PC-9 (cell line): ENCODE measurements around the gene GRB14. TPM values are rescaled to one million over a fixed set of nuclear protein-coding genes. Genes with fewer than 3 reads are reported as not detected.
A peak's percentile ranks its signal among the peaks of the same experiment; 100 is the strongest.

Experiments used
- Bru-seq: library from RNA; stranded (reverse); fragments of 400-500 nt; gene quantifications from one replicate; lab custom pipeline; 2021; lab: Mats Ljungman, UMichigan
- BruChase-seq, 2 experiments: library from RNA; stranded (reverse); fragments of 400-500 nt; gene quantifications; one replicate each; lab custom pipeline; 2021; lab: Mats Ljungman, UMichigan
- BruUV-seq: library from RNA; stranded (reverse); fragments of 400-500 nt; replicated peaks from 2 replicates; lab custom pipeline; 2021; lab: Mats Ljungman, UMichigan
- CTCF ChIA-PET: fragments of 300-600 bp; sonication (Branson Sonifier 250); formaldehyde crosslinking; loops from one replicate; lab custom pipeline; 2022; ENCODE audit warnings: antibody characterized with exemption; lab: Charles Lee
- POLR2A ChIA-PET: fragments of 300-600 bp; sonication (Branson Sonifier 250); formaldehyde crosslinking; loops from one replicate; lab custom pipeline; 2022; ENCODE audit warnings: antibody characterized with exemption; ENCODE audit not compliant: unreplicated experiment; lab: Charles Lee
- DNase-seq, 2 experiments: peaks; one replicate each; pipeline versions ENCODE4 v3.0.0 to v3.0.0-alpha.2; 2015 to 2022; ENCODE audit warnings: mixed read lengths in 1 of 2
- H2AFZ ChIP-seq: fragments of 200-600 bp; sonication (generic); 2 replicates; pipeline ENCODE4 v1.8.1; 2017; ENCODE audit warnings: antibody characterized with exemption
- H3F3A ChIP-seq: fragments of 200-600 bp; sonication (generic); 2 replicates; pipeline ENCODE4 v1.8.1; 2017; ENCODE audit warnings: antibody characterized with exemption, mild to moderate bottlenecking, low read depth; ENCODE audit not compliant: insufficient read depth
- H3K27ac ChIP-seq: fragments of 200-600 bp; sonication (generic); 2 replicates; pipeline ENCODE4 v1.6.1; 2016; ENCODE audit warnings: mixed run types
- H3K27me3 ChIP-seq: fragments of 200-600 bp; sonication (generic); 2 replicates; pipeline ENCODE4 v1.6.1; 2016; ENCODE audit warnings: low read depth, mixed run types; ENCODE audit not compliant: insufficient read depth
- H3K36me3 ChIP-seq: fragments of 200-600 bp; sonication (generic); 2 replicates; pipeline ENCODE4 v1.6.1; 2016; ENCODE audit warnings: low read depth, mixed run types
- H3K4me1 ChIP-seq: fragments of 200-600 bp; sonication (generic); replicated peaks from 2 replicates; pipeline ENCODE4 v1.6.1; 2016; ENCODE audit warnings: mixed run types; ENCODE audit not compliant: insufficient read depth
- H3K4me2 ChIP-seq: fragments of 200-600 bp; sonication (generic); 2 replicates; pipeline ENCODE4 v1.6.1; 2017; ENCODE audit warnings: mixed run types
- H3K4me3 ChIP-seq: fragments of 200-600 bp; sonication (generic); 2 replicates; pipeline ENCODE4 v1.6.1; 2016; ENCODE audit warnings: mixed run types
- H3K79me2 ChIP-seq: fragments of 200-600 bp; sonication (generic); 2 replicates; pipeline ENCODE4 v1.6.1; 2017; ENCODE audit warnings: low read depth, mixed run types
- H3K9me2 ChIP-seq: fragments of 200-600 bp; sonication (generic); 2 replicates; pipeline ENCODE4 v1.8.1; 2017; ENCODE audit warnings: mild to moderate bottlenecking; ENCODE audit not compliant: insufficient read depth
- H3K9me3 ChIP-seq: fragments of 200-600 bp; sonication (generic); 2 replicates; pipeline ENCODE4 v1.8.1; 2016; ENCODE audit warnings: low read depth; ENCODE audit not compliant: insufficient read depth
- H4K20me1 ChIP-seq: fragments of 200-600 bp; sonication (generic); 2 replicates; pipeline ENCODE4 v1.8.1; 2017; ENCODE audit not compliant: insufficient read depth
- CTCF ChIP-seq: fragments of 200-600 bp; sonication (generic); conservative IDR thresholded peaks from 2 replicates; pipeline ENCODE4 v1.6.1; 2017; ENCODE audit warnings: mixed run types, antibody characterized with exemption, mild to moderate bottlenecking, moderate library complexity
- EZH2 ChIP-seq: fragments of 200-600 bp; sonication (generic); IDR thresholded peaks from 2 replicates; pipeline ENCODE4 v1.8.0; 2017; ENCODE audit warnings: antibody characterized with exemption, low read depth
- intact Hi-C: fragments of 100-400 bp; cut with micrococcal nuclease; formaldehyde crosslinking; loops from one replicate; pipeline ENCODE4 v1.10.0; 2022; ENCODE audit not compliant: unreplicated experiment
- long read RNA-seq: library from polyadenylated mRNA; stranded (forward); transcript quantifications from one replicate; pipeline ENCODE4 v2.0.0, GENCODE V29; 2022
- total RNA-seq: library from RNA; stranded (reverse); gene quantifications from 2 replicates; pipeline ENCODE4 v1.2.3, GENCODE V29; 2021

The GRB14 gene
- total RNA-seq = 2.8 and 3.4 TPM in 2 replicates
- percentile 46 among the genes with signal in this experiment for Bru-seq, nascent RNA
- BruChase-seq, experiment 1, labeled RNA remaining after a 2-hour chase = percentile 43 among the genes with signal in this experiment
- BruChase-seq, experiment 2, labeled RNA remaining after a 6-hour chase = percentile 39 among the genes with signal in this experiment
- long read RNA-seq, partial matches to known transcripts = 0 of 5 reads
- long read RNA-seq, other reads (novel, unspliced or antisense) = 2 of 5 reads

- peak; percentile 59 to 79 for DNase-seq
- Histone ChIP-seq H3K4me1 (no peaks in the 10 kb centered on the region; the same call in 1 of the 2 replicates), H2AFZ (peak within 1 kb of the TSS; percentile 84), H3K36me3 (no peaks in the 10 kb centered on the region), H4K20me1 (no peaks in the 10 kb centered on the region), H3K4me2 (peak within 1 kb of the TSS; percentile 81), H3K27ac (no peak within 1 kb of the TSS), H3F3A (no peaks in the 10 kb centered on the region), H3K4me3 (peak within 1 kb of the TSS; percentile 63), H3K9me3 (no peaks in the 10 kb centered on the region), H3K27me3 (no peaks in the 10 kb centered on the region), H3K79me2 (no peaks in the 10 kb centered on the region), H3K9me2 (no peaks in the 10 kb centered on the region)
- ChIA-PET CTCF (interaction anchor here (0.6 kb wide), 1 partner anchor 36 kb away, joined by 5 read pairs; no protein-coding TSS in a partner anchor), POLR2A (interaction anchor here (0.6 to 0.7 kb wide), 3 partner anchors 207 to 239 kb away, joined by 3 to 12 read pairs (median 4); no protein-coding TSS in a partner anchor)
- intact Hi-C loops = no loop called here
- TF ChIP-seq EZH2 (no peak), CTCF (no peak)
- BruUV-seq = no TSS peak
Measured at GRCh38 chr2:164620873-164621763, at the start of gene GRB14. GRB14 (minus strand) TSS chr2:164621482; CDS start chr2:164621309, 173 bp downstream.

- TF ChIP-seq CTCF (no peak), EZH2 (no peak)
- H3K27ac ChIP-seq = no peak overlapping the region
Measured at GRCh38 chr2:164669291-164669690, 48.0 kb upstream of the GRB14 start.

DNA sequence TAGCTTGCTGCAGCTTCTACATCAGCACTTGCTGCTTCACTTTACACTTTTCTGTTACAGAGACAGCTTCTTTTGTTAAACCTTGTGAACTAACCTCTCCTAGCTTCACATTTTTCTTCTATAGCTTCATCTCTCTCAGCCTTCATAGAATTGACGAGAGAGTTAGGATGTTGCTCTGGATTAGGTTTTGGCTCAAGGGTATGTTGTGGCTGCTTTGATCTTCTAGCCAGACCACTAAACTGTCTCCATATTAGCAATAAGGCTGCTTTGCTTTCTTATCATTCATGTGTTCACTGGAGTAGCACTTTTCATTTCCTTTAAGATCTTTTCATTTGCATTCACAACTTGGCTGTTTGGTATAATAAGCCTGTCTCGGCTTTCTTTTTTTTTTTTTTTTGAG is 46.3 kb upstream of the GRB14 start:
- Histone ChIP-seq H3K27ac (no peak overlapping the region), H3K9me3 (no peaks in the 10 kb centered on the region), H3F3A (no peaks in the 10 kb centered on the region), H3K79me2 (no peaks in the 10 kb centered on the region), H2AFZ (no peak overlapping the region), H3K36me3 (no peaks in the 10 kb centered on the region), H3K9me2 (no peaks in the 10 kb centered on the region), H4K20me1 (no peaks in the 10 kb centered on the region), H3K27me3 (no peaks in the 10 kb centered on the region), H3K4me1 (no peaks in the 10 kb centered on the region), H3K4me2 (no peak overlapping the region), H3K4me3 (no peak overlapping the region)
- intact Hi-C loops = no loop called here
- ChIA-PET POLR2A (no interaction called here), CTCF (no interaction called here)
- BruUV-seq = no TSS peak
- TF ChIP-seq EZH2 (no peak), CTCF (no peak)
- no peak for DNase-seq

More at GRCh38 chr2:164669291-164669690, 48.0 kb upstream of the GRB14 start:
- intact Hi-C loops = no loop called here
- Histone ChIP-seq H3K4me2 (no peak overlapping the region), H3K79me2 (no peaks in the 10 kb centered on the region), H4K20me1 (no peaks in the 10 kb centered on the region), H3K4me3 (no peak overlapping the region), H3K27me3 (no peaks in the 10 kb centered on the region), H3K9me2 (no peaks in the 10 kb centered on the region), H3K4me1 (no peaks in the 10 kb centered on the region), H3K9me3 (no peaks in the 10 kb centered on the region), H3K36me3 (no peaks in the 10 kb centered on the region), H3F3A (no peaks in the 10 kb centered on the region), H2AFZ (no peak overlapping the region)
- POLR2A ChIA-PET = no interaction called here
- no peak for DNase-seq
- CTCF ChIA-PET = interaction anchor here (0.5 kb wide), 1 partner anchor 1071 kb away, joined by 3 read pairs; no protein-coding TSS in a partner anchor
- no TSS peak for BruUV-seq
